HEK293T (cell line): ENCODE measurements around the gene TENT5A.

Experiments used
- BHLHE40 ChIP-seq: fragments of 450-650 bp; IDR thresholded peaks from 2 replicates; pipeline ENCODE4 v1.6.1; 2016; ENCODE audit warnings: mild to moderate bottlenecking, moderate library complexity, borderline replicate concordance
- CTBP1 ChIP-seq: fragments of 450-650 bp; IDR thresholded peaks from 2 replicates; pipeline ENCODE4 v1.6.1; 2016; ENCODE audit warnings: borderline replicate concordance
- ELF4 ChIP-seq: fragments of 450-650 bp; IDR thresholded peaks from 2 replicates; pipeline ENCODE4 v1.6.1; 2017; ENCODE audit warnings: antibody characterized with exemption
- FOXA1 ChIP-seq: fragments of 450-650 bp; IDR thresholded peaks from 2 replicates; pipeline ENCODE4 v1.6.1; 2016; ENCODE audit warnings: mild to moderate bottlenecking
- LEF1 ChIP-seq: fragments of 450-650 bp; IDR thresholded peaks from 2 replicates; pipeline ENCODE4 v1.6.1; 2017; ENCODE audit warnings: mild to moderate bottlenecking, borderline replicate concordance
- SUZ12 ChIP-seq: fragments of 450-650 bp; IDR thresholded peaks from 2 replicates; pipeline ENCODE4 v1.6.1; 2016; ENCODE audit warnings: mild to moderate bottlenecking
- ZNF384 ChIP-seq: fragments of 450-650 bp; IDR thresholded peaks from 2 replicates; pipeline ENCODE4 v1.6.1; 2016

DNA sequence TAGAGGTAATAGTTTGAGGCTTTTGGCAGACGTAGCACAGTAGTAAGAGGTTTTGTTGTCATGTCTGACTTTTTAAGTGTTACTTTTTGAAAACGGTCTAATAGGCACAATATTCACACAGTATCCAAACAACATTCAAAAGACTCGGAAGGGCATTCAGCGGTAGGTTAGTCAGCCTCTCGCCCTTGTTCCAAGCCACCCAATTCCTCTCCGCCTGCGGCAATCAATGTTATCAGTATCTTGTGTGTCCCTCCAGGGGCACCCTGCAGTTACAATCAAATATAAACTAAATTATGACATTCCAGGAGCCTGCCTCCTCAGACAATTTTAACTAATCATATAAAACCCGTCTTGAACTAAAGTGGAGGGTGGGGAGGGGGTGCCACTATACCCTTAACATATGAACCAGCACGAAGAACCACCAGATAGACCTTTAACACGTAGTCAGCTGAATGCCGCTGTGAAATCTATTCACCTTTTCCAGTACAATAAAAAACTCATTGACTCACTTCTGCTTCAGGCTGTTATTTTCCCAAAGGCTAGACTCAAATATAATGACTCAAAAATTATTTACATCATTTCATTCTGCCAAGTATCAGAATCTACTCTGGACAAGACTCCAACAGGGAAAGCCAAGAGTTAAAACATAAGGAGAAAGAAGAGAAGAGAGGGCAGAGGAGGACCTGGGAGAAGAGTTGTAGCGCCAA, 1.6 kb downstream of the TENT5A start:
- TF ChIP-seq BHLHE40 (no peak), ELF4 (no peak), ZNF384 (no peak), FOXA1 (no peak), SUZ12 (no peak), CTBP1 (no peak), LEF1 (no peak)
